ENCODE results near the gene SARM1. TPM values are rescaled to one million over a fixed set of nuclear protein-coding genes. Genes with fewer than 3 reads are reported as not detected.

The SARM1 gene
- 1.5 and 2.4 TPM in 2 replicates for total RNA-seq (2011; cell fraction: chromatin; rRNA removed; ENCODE audit: low replicate concordance)
- total RNA-seq (2011; cell fraction: nucleolus; rRNA removed), result 1.6 and 3.2 TPM in 2 replicates
- 0.69 and 0.81 TPM in 2 replicates for total RNA-seq (2011; cell fraction: nucleoplasm; rRNA removed)
- total RNA-seq (2014; rRNA removed), result 0.08 and 0.09 TPM in 2 replicates
- 0.10 and 0.29 TPM in 2 replicates for total RNA-seq (2014; rRNA removed; fragmentation: Illumina TruSeq; extraction: Trizol)
- 0.08 and 0.11 TPM in 2 replicates for total RNA-seq (2015; rRNA removed; fragmentation: Illumina TruSeq; extraction: Trizol)
- total RNA-seq (2021), result 0.54 and 0.55 TPM in 2 replicates
- 0.15 and 0.30 TPM in 2 replicates for polyA plus RNA-seq (2011; rRNA removed)
- polyA plus RNA-seq (2011; cell fraction: cytosol; rRNA removed), result 0.19 and 0.30 TPM in 2 replicates
- polyA plus RNA-seq (2011; cell fraction: nucleus; rRNA removed), result 0.94 and 1.5 TPM in 2 replicates
- polyA plus RNA-seq (2012), result 0.12 and 1.5 TPM in 2 replicates
- 0.07 and 0.12 TPM in 2 replicates for polyA plus RNA-seq (2014; fragmentation: Illumina TruSeq; extraction: Trizol)
- not detected for polyA plus RNA-seq (2014; fragmentation: Nextera tagmentation; extraction: Ambion mirVana)
- 0.04 and 0.31 TPM in 2 replicates for polyA plus RNA-seq (2014; rRNA removed)
- 0.09 and 0.21 TPM in 2 replicates for polyA minus RNA-seq (2011; rRNA and poly(A)+ RNA removed)
- 0.38 and 0.73 TPM in 2 replicates for polyA minus RNA-seq (2011; cell fraction: cytosol; rRNA and poly(A)+ RNA removed)
- 0.44 and 0.67 TPM in 2 replicates for polyA minus RNA-seq (2011; cell fraction: nucleus; rRNA and poly(A)+ RNA removed)
- percentile 31 among the genes with signal in this experiment for Bru-seq, nascent RNA
- percentile 27 among the genes with signal in this experiment for BruChase-seq, experiment 1, labeled RNA remaining after a 2-hour chase
- BruChase-seq, experiment 2, labeled RNA remaining after a 6-hour chase, result percentile 33 among the genes with signal in this experiment
- long read RNA-seq, experiment 1, partial matches to known transcripts, result 0 of 1 reads
- long read RNA-seq, experiment 1, other reads (novel, unspliced or antisense), result 1 of 1 reads
- long read RNA-seq, experiment 2, result 0 reads
- long read RNA-seq, experiment 3, result 0 reads

DNA sequence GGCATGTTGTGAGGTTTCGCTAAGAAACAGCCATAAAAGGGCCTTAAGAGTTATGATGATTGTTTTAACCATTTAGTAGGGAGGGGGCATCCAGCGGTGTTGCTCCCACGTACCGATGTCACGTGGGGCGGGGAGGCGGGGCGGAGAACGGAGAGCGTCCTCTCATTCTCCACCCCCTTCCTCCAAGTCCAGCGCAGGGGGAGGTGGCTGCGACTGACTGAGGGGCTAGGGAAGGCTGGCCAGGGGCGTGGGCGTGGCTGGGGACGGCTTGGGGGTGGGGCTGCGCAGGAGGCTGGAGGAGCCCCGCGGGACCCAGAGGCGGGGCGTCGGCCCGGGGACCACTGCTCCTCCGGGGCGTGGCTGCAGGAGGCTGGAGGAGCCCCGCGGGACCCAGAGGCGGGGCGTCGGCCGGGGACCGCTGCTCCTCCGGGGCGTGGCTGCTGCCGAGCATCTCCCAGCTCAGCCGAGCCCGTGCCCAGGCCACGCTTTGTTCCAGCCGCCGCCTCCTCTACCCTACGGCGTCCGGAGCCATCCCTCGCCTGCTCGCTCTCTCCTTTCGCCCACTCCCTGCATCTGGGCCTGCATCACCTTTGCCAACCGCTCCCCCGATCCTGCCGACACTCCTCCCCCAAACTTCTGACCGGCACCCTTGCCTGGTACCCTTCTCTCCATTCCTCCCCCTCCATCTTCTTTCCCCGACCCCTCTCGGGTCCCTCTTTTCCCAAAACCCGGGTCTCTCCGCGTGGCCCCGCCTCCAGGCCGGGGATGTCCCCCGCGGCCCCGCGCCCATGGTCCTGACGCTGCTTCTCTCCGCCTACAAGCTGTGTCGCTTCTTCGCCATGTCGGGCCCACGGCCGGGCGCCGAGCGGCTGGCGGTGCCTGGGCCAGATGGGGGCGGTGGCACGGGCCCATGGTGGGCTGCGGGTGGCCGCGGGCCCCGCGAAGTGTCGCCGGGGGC, at the start of gene SARM1:
Gene SARM1 (plus strand): TSS at position 450 of the 958 bp plus-strand sequence. CDS start 339 bp downstream, at position 789.
- CTCF ChIA-PET (ENCODE audit: low intra/inter-chr PET ratio), result no interaction called here
- in situ Hi-C loops (cut with MboI), result no loop called here
- Histone ChIP-seq H2AFZ (ENCODE audit: low read depth, low read length) (peak within 1 kb of the TSS; percentile 11; the same call in 1 of the 2 replicates), H3K4me1 (replicated peaks in 1 of 2; ENCODE audit: control insufficient read depth in 2 of 2, insufficient read depth in 2 of 2, low read length in 2 of 2) (peaks cover 16 to 38% of the 10 kb centered on the region in 2 experiments), H3K36me3 (ENCODE audit: control insufficient read depth, insufficient read depth, low read length) (no peaks in the 10 kb centered on the region), H3K79me2 (ENCODE audit: control insufficient read depth, insufficient read depth, low read length) (no peaks in the 10 kb centered on the region), H3K9me1 (ENCODE audit: control insufficient read depth, insufficient read depth, low read length) (peaks cover 5% of the 10 kb centered on the region), H3K27me3 (ENCODE audit: control insufficient read depth in 2 of 2, insufficient read depth in 2 of 2, low read length in 2 of 2) (peaks cover 0 to 4% of the 10 kb centered on the region in 2 experiments; a peak in 1 of 5 replicates), H3K4me3 (peak within 1 kb of the TSS; percentile 29), H3K4me2 (ENCODE audit: insufficient read depth, low read length) (peak within 1 kb of the TSS; percentile 41), H3K9ac (ENCODE audit: insufficient read depth in 1 of 2, low read depth in 2 of 2, low read length in 2 of 2) (peak within 1 kb of the TSS in 1 of 2 experiments; percentile 6; a peak in 1 of 4 replicates), H4K20me1 (replicated peaks; ENCODE audit: control insufficient read depth, insufficient read depth, low read length) (peaks cover 14% of the 10 kb centered on the region), H3K27ac (ENCODE audit: extremely low read depth, low read depth, low read length) (no peak within 1 kb of the TSS), H3K9me3 (replicated peaks; ENCODE audit: control insufficient read depth, insufficient read depth, low read depth, low read length) (no peaks in the 10 kb centered on the region)
- intact Hi-C loops (cut with micrococcal nuclease), result no loop called here
- ATAC-seq (peak; percentile 97), DNase-seq (ENCODE audit: extremely low read depth in 1 of 4, low spot score in 3 of 4) (peak; percentile 88 to 94 (median 90)), FAIRE-seq (peak; percentile 75)
- POLR2A ChIA-PET, result interaction anchor here (0.6 to 1.1 kb wide), 4 partner anchors 36 to 132 kb away, joined by 3 read pairs; partner anchors contain the start of gene TNFAIP1
- WGBS (ENCODE audit: insufficient coverage, low coverage, missing lambda C conversion rate), result 11% methylated on average over 38 of the region's 80 CpGs
- no TSS peak for BruUV-seq (replicated peaks)
- TF ChIP-seq BACH1 (tag; IDR thresholded peaks at IDR 0.05), result no peak
- peak; percentile 21 for TF ChIP-seq HNRNPLL (IDR thresholded peaks at IDR 0.05; ENCODE audit: low read depth, low read length, poor library complexity, severe bottlenecking)
- TF ChIP-seq, protein P1, sequence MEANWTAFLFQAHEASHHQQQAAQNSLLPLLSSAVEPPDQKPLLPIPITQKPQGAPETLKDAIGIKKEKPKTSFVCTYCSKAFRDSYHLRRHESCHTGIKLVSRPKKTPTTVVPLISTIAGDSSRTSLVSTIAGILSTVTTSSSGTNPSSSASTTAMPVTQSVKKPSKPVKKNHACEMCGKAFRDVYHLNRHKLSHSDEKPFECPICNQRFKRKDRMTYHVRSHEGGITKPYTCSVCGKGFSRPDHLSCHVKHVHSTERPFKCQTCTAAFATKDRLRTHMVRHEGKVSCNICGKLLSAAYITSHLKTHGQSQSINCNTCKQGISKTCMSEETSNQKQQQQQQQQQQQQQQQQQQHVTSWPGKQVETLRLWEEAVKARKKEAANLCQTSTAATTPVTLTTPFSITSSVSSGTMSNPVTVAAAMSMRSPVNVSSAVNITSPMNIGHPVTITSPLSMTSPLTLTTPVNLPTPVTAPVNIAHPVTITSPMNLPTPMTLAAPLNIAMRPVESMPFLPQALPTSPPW (CRISPR knock-in tag; IDR thresholded peaks at IDR 0.05), result peak; percentile 67
- no peak for TF ChIP-seq ARID1B (IDR thresholded peaks at IDR 0.05)
- TF ChIP-seq, protein P2, sequence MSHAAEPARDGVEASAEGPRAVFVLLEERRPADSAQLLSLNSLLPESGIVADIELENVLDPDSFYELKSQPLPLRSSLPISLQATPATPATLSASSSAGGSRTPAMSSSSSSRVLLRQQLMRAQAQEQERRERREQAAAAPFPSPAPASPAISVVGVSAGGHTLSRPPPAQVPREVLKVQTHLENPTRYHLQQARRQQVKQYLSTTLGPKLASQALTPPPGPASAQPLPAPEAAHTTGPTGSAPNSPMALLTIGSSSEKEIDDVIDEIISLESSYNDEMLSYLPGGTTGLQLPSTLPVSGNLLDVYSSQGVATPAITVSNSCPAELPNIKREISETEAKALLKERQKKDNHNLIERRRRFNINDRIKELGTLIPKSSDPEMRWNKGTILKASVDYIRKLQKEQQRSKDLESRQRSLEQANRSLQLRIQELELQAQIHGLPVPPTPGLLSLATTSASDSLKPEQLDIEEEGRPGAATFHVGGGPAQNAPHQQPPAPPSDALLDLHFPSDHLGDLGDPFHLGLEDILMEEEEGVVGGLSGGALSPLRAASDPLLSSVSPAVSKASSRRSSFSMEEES (CRISPR knock-in tag; IDR thresholded peaks at IDR 0.05), result peak; percentile 59
- TF ChIP-seq ZNF165 (CRISPR knock-in tag; IDR thresholded peaks at IDR 0.05; ENCODE audit: borderline replicate concordance), result no peak
- TF ChIP-seq RCOR1 (IDR thresholded peaks at IDR 0.05; ENCODE audit: borderline replicate concordance in 1 of 2, low read depth in 2 of 2, low read length in 2 of 2), result peak in 1 of 2 experiments; percentile 56; a peak in 1 of 4 replicates
- TF ChIP-seq, protein P3, sequence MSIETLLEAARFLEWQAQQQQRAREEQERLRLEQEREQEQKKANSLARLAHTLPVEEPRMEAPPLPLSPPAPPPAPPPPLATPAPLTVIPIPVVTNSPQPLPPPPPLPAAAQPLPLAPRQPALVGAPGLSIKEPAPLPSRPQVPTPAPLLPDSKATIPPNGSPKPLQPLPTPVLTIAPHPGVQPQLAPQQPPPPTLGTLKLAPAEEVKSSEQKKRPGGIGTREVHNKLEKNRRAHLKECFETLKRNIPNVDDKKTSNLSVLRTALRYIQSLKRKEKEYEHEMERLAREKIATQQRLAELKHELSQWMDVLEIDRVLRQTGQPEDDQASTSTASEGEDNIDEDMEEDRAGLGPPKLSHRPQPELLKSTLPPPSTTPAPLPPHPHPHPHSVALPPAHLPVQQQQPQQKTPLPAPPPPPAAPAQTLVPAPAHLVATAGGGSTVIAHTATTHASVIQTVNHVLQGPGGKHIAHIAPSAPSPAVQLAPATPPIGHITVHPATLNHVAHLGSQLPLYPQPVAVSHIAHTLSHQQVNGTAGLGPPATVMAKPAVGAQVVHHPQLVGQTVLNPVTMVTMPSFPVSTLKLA (conservative IDR thresholded peaks at IDR 0.05), result peak; percentile 60 to 76

All from K562 (cell line).